ENCODE measurements around the gene SMARCAL1. TPM values are rescaled to one million over a fixed set of nuclear protein-coding genes. Genes with fewer than 3 reads are reported as not detected.

SMARCAL1 gene
- total and polyA plus RNA-seq, 2 of the 4 experiments (the other 2 are of a cell fraction): 13.6 to 21.0 TPM

DNA sequence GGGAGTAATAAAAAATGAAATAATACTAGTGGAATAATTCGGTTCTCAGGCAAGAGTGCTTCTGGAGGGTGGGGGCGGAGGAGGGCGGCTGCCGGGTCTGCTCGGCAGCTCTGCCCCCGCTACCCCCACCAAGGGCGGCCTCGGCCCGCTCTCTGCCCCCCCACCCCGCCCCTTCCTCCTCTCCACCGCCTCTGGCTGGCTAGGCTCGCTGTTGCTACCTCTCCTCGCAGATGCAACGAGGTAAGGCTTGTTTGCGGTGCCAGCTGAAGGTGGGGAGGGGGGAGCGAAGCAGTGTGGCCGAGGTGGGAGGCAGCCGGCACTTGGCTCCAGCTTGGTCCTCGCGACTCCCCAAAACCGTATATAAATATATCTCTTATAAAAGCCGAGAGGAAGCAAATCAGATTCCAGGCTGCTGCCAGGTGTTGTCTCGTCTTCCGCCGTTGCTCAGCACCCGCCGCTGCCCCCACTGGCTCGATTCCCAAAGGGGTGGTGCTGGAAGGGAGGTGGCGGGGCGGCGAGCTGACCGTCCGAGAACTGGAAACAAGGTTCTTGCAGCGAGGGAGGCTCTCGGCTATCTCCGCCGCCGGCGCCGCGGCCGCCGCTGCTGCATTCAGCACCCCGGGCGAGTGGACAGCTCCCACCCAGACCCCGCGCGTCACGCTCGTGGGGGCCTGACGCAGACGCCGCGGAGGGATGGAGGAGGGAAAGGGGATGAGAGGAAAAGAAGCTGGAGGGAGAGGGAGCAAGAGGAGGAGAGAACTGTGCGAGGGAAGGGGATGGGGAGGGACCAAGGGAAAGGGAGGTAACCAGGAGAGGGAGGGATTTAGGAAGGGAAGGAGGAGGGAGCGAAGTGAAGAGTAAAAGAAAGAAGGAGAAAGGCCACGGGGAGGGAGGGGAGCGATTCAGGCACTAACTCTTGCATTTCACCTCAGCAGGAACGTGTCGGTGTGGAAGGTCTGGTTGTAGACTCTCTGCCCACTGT lies 40.3 kb upstream of the SMARCAL1 start, which contains the start of gene MARCHF4 (continued):
- TF ChIP-seq, protein P1, sequence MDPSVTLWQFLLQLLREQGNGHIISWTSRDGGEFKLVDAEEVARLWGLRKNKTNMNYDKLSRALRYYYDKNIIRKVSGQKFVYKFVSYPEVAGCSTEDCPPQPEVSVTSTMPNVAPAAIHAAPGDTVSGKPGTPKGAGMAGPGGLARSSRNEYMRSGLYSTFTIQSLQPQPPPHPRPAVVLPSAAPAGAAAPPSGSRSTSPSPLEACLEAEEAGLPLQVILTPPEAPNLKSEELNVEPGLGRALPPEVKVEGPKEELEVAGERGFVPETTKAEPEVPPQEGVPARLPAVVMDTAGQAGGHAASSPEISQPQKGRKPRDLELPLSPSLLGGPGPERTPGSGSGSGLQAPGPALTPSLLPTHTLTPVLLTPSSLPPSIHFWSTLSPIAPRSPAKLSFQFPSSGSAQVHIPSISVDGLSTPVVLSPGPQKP (IDR thresholded peaks at IDR 0.05; ENCODE audit: borderline replicate concordance, low read depth, low read length): no peak
- TF ChIP-seq FOS (IDR thresholded peaks at IDR 0.05; ENCODE audit: low read depth, low read length) (peak; percentile 53; the same call in 1 of the 2 replicates), MAZ (IDR thresholded peaks at IDR 0.05; ENCODE audit: borderline replicate concordance, low read depth, low read length) (peak; percentile 97)

All from IMR-90 (cell line).